NT2/D1 (cell line): ENCODE data around the gene LSM11.
A peak's percentile ranks its signal among the peaks of the same experiment; 100 is the strongest.

Experiments
- DNase-seq: peaks from one replicate; pipeline ENCODE4 v3.0.0-alpha.2; 2011; ENCODE audit warnings: low read depth, low spot score
- H3K27me3 ChIP-seq: 2 replicates; pipeline ENCODE4 v1.6.0; 2011; ENCODE audit warnings: mild to moderate bottlenecking; ENCODE audit not compliant: insufficient read length, insufficient read depth
- H3K36me3 ChIP-seq: 2 replicates; pipeline ENCODE4 v1.6.1; 2011; ENCODE audit warnings: mild to moderate bottlenecking, low read length, mixed read lengths; ENCODE audit not compliant: insufficient read depth, insufficient read length
- H3K4me1 ChIP-seq: 2 replicates; pipeline ENCODE4 v1.5.1; 2011; ENCODE audit not compliant: insufficient read depth, insufficient read length
- H3K4me3 ChIP-seq: 2 replicates; pipeline ENCODE4 v1.5.1; 2011; ENCODE audit warnings: low read depth; ENCODE audit not compliant: insufficient read length
- H3K9ac ChIP-seq: 2 replicates; pipeline ENCODE4 v1.6.0; 2011; ENCODE audit warnings: low read depth; ENCODE audit not compliant: insufficient read length
- H3K9me3 ChIP-seq: 2 replicates; pipeline ENCODE4 v1.5.1; 2011; ENCODE audit warnings: mild to moderate bottlenecking, low read length; ENCODE audit not compliant: insufficient read depth
- SUZ12 ChIP-seq: IDR thresholded peaks from 2 replicates; pipeline ENCODE4 v1.6.1; 2011; ENCODE audit not compliant: insufficient read length, insufficient read depth; ENCODE audit errors: extremely low read depth
- YY1 ChIP-seq: IDR thresholded peaks from 2 replicates; pipeline ENCODE4 v1.6.1; 2011; ENCODE audit not compliant: insufficient read length, insufficient read depth
- ZNF274 ChIP-seq: IDR thresholded peaks from 2 replicates; pipeline ENCODE4 v1.6.1; 2011; ENCODE audit warnings: mild to moderate bottlenecking, low read depth, low read length

LSM11 gene

GRCh38 chr5:157729858-157730257, 13.7 kb upstream of the LSM11 start:
- Histone ChIP-seq H3K4me1 (no peaks in the 10 kb centered on the region), H3K27me3 (no peaks in the 10 kb centered on the region), H3K4me3 (no peak overlapping the region), H3K9ac (no peak overlapping the region), H3K9me3 (no peaks in the 10 kb centered on the region), H3K36me3 (peaks cover 19% of the 10 kb centered on the region)
- no peak for DNase-seq
- TF ChIP-seq YY1 (no peak), ZNF274 (no peak), SUZ12 (no peak)

- Histone ChIP-seq H3K27me3 (no peaks in the 10 kb centered on the region), H3K4me1 (no peaks in the 10 kb centered on the region), H3K9ac (no peak overlapping the region), H3K9me3 (no peaks in the 10 kb centered on the region), H3K4me3 (peak overlapping the region; percentile 88), H3K36me3 (peaks cover 26% of the 10 kb centered on the region)
- TF ChIP-seq SUZ12 (no peak), YY1 (no peak), ZNF274 (no peak)
- DNase-seq = no peak
These were observed 12.6 kb upstream of the LSM11 start for GRCh38 chr5:157730900-157731271.

- TF ChIP-seq SUZ12 (no peak), YY1 (no peak), ZNF274 (no peak)
- Histone ChIP-seq H3K36me3 (peaks cover 32% of the 10 kb centered on the region), H3K4me1 (no peaks in the 10 kb centered on the region), H3K27me3 (no peaks in the 10 kb centered on the region), H3K9me3 (no peaks in the 10 kb centered on the region), H3K4me3 (peak within 1 kb of the TSS; percentile 88), H3K9ac (peak within 1 kb of the TSS; percentile 85)
- peak; percentile 92 for DNase-seq
These were observed 12.0 kb upstream of the LSM11 start, which contains the start of gene THG1L for GRCh38 chr5:157731272-157732129. Gene THG1L, plus strand, starts transcription at chr5:157731420. Its CDS starts 21 bp downstream, at chr5:157731441.

- Histone ChIP-seq H3K36me3 (peaks cover 35% of the 10 kb centered on the region), H3K4me1 (no peaks in the 10 kb centered on the region), H3K4me3 (no peak overlapping the region), H3K9me3 (no peaks in the 10 kb centered on the region), H3K27me3 (no peaks in the 10 kb centered on the region), H3K9ac (no peak overlapping the region)
- TF ChIP-seq YY1 (no peak), SUZ12 (no peak), ZNF274 (no peak)
- DNase-seq = no peak
These were observed 11.4 kb upstream of the LSM11 start for GRCh38 chr5:157732130-157732514.

- Histone ChIP-seq H3K36me3 (peaks cover 41% of the 10 kb centered on the region), H3K9ac (no peak overlapping the region)
- TF ChIP-seq YY1 = no peak
- TF ChIP-seq ZNF274 = no peak
- no peak for TF ChIP-seq SUZ12
These were observed 10.8 kb upstream of the LSM11 start for GRCh38 chr5:157732596-157733262.

GRCh38 chr5:157734436-157734835, 9.1 kb upstream of the LSM11 start:
- Histone ChIP-seq H3K4me3 (no peak overlapping the region), H3K27me3 (no peaks in the 10 kb centered on the region), H3K4me1 (no peaks in the 10 kb centered on the region), H3K9me3 (peaks cover 6% of the 10 kb centered on the region), H3K36me3 (peaks cover 55% of the 10 kb centered on the region), H3K9ac (no peak overlapping the region)
- DNase-seq = no peak
- no peak for TF ChIP-seq SUZ12
- TF ChIP-seq ZNF274 = no peak
- no peak for TF ChIP-seq YY1

More at GRCh38 chr5:157732596-157733262, 10.8 kb upstream of the LSM11 start:
- no peaks in the 10 kb centered on the region for H3K27me3 ChIP-seq
- no peak for DNase-seq
- H3K9me3 ChIP-seq = no peaks in the 10 kb centered on the region
- H3K4me1 ChIP-seq = no peaks in the 10 kb centered on the region
- no peak overlapping the region for H3K4me3 ChIP-seq

GRCh38 chr5:157735991-157736390, 7.5 kb upstream of the LSM11 start:
- TF ChIP-seq YY1 = no peak
- TF ChIP-seq SUZ12 = no peak
- no peak for TF ChIP-seq ZNF274
- no peak overlapping the region for H3K4me3 ChIP-seq
- peaks cover 6% of the 10 kb centered on the region for H3K9me3 ChIP-seq
- no peak for DNase-seq
- peaks cover 61% of the 10 kb centered on the region for H3K36me3 ChIP-seq
- H3K9ac ChIP-seq = no peak overlapping the region
- no peaks in the 10 kb centered on the region for H3K27me3 ChIP-seq
- H3K4me1 ChIP-seq = no peaks in the 10 kb centered on the region
